GM03348 (cell line): ENCODE measurements around the gene CDH11.

Experiments used
- DNase-seq: peaks from one replicate; pipeline ENCODE4 v3.0.0; 2012; ENCODE audit warnings: low spot score

Gene CDH11

GRCh38 chr16:65116818-65117430 is 4.9 kb downstream of the CDH11 start:
- no peak for DNase-seq

GRCh38 chr16:65116216-65116615 is 5.6 kb downstream of the CDH11 start:
- no peak for DNase-seq

GRCh38 chr16:65114527-65114926 is 7.3 kb downstream of the CDH11 start:
- no peak for DNase-seq

- DNase-seq, result no peak
Measured at GRCh38 chr16:65113441-65113840, 8.4 kb downstream of the CDH11 start.

GRCh38 chr16:65111306-65111705 is 10.6 kb downstream of the CDH11 start:
- no peak for DNase-seq

GRCh38 chr16:65106757-65107156 is 15.1 kb downstream of the CDH11 start:
- DNase-seq, result no peak

- DNase-seq, result no peak
Measured at GRCh38 chr16:65105171-65105570, 16.7 kb downstream of the CDH11 start.

GRCh38 chr16:65104471-65104870 is 17.4 kb downstream of the CDH11 start:
- no peak for DNase-seq

GRCh38 chr16:65102326-65102725 is 19.5 kb downstream of the CDH11 start:
- DNase-seq, result no peak

GRCh38 chr16:65101009-65101408 is 20.9 kb downstream of the CDH11 start:
- DNase-seq, result no peak

GRCh38 chr16:65099607-65100006 is 22.3 kb downstream of the CDH11 start:
- no peak for DNase-seq

- DNase-seq, result peak; percentile 20
Measured at GRCh38 chr16:65098916-65099315, 22.9 kb downstream of the CDH11 start.

- no peak for DNase-seq
Measured at GRCh38 chr16:65097296-65097695, 24.6 kb downstream of the CDH11 start.

GRCh38 chr16:65095906-65096305 is 26.0 kb downstream of the CDH11 start:
- no peak for DNase-seq

- no peak for DNase-seq
Measured at GRCh38 chr16:65095090-65095728, 26.7 kb downstream of the CDH11 start.

GRCh38 chr16:65094009-65094408 is 27.9 kb downstream of the CDH11 start:
- DNase-seq, result no peak

GRCh38 chr16:65083164-65083857 is 38.6 kb downstream of the CDH11 start:
- DNase-seq, result no peak

- no peak for DNase-seq
Measured at GRCh38 chr16:65079549-65079948, 42.3 kb downstream of the CDH11 start.

GRCh38 chr16:65077181-65077580 is 44.7 kb downstream of the CDH11 start:
- DNase-seq, result no peak

- no peak for DNase-seq
Measured at GRCh38 chr16:65075877-65076276, 46.0 kb downstream of the CDH11 start.

GRCh38 chr16:65071433-65072311 is 50.2 kb downstream of the CDH11 start:
- peak; percentile 31 for DNase-seq

GRCh38 chr16:65070831-65071432 is 50.9 kb downstream of the CDH11 start:
- peak; percentile 87 for DNase-seq
